HEK293 (cell line): ENCODE data around the gene METTL15.

Source experiments
- CTCF ChIA-PET: fragments of 350-600 bp; formaldehyde crosslinking; extraction: SDS; loops from one replicate; lab custom pipeline; 2021; ENCODE audit warnings: antibody characterized with exemption; lab: Yijun Ruan, JAX
- POLR2A ChIA-PET: fragments of 300-600 bp; formaldehyde crosslinking; extraction: SDS; loops from one replicate; lab custom pipeline; 2020; ENCODE audit warnings: antibody characterized with exemption, inconsistent platforms; lab: Yijun Ruan, JAX
- H3K27ac ChIP-seq: fragments of 200-500 bp; sonication (Bioruptor generic); 2 replicates; pipeline ENCODE4 v1.5.1; 2014; ENCODE audit warnings: low read depth, low read length, control low read depth, inconsistent platforms; ENCODE audit errors: extremely low read depth
- H3K36me3 ChIP-seq, 2 experiments: fragments of 200-500 bp in 1 of 2; sonication (Bioruptor generic) in 1 of 2; 1 replicate in 1 of 2; 2 replicates in 1 of 2; pipeline ENCODE4 v1.5.1; 2014 to 2017; ENCODE audit warnings: inconsistent platforms in 2 of 2, low read length in 2 of 2; ENCODE audit not compliant: control insufficient read depth in 2 of 2, insufficient read depth in 1 of 2
- H3K4me1 ChIP-seq: fragments of 200-500 bp; sonication (Bioruptor generic); 2 replicates; pipeline ENCODE4 v1.5.1; 2014; ENCODE audit warnings: mild to moderate bottlenecking, low read length, inconsistent platforms; ENCODE audit not compliant: control insufficient read depth, insufficient read depth
- H3K4me3 ChIP-seq: 2 replicates; pipeline ENCODE4 v1.5.1; 2011; ENCODE audit warnings: low read depth, mild to moderate bottlenecking, control low read depth, low read length, moderate library complexity
- H3K9me3 ChIP-seq: fragments of 200-500 bp; sonication (Bioruptor generic); 2 replicates; pipeline ENCODE4 v1.5.1; 2014; ENCODE audit warnings: low read depth, low read length, inconsistent platforms; ENCODE audit not compliant: control insufficient read depth, insufficient read depth
- BCL11B ChIP-seq: fragments of 450-650 bp; formaldehyde crosslinking; IDR thresholded peaks from 2 replicates; pipeline ENCODE4 v1.5.1; 2016; ENCODE audit warnings: low read depth, missing biosample characterization, missing genetic modification characterization
- EGR2 ChIP-seq: fragments of 450-650 bp; formaldehyde crosslinking; IDR thresholded peaks from 2 replicates; pipeline ENCODE4 v1.5.1; 2016; ENCODE audit warnings: low read depth, missing biosample characterization, missing genetic modification characterization
- HOXC10 ChIP-seq: sonication (generic); formaldehyde crosslinking; IDR thresholded peaks from 2 replicates; pipeline ENCODE4 v1.8.1; 2023; ENCODE audit warnings: mild to moderate bottlenecking, missing genetic modification reagents
- KLF10 ChIP-seq: fragments of 450-650 bp; IDR thresholded peaks from 2 replicates; pipeline ENCODE4 v1.5.1; 2018; ENCODE audit warnings: missing biosample characterization, mild to moderate bottlenecking, missing genetic modification characterization
- SETDB1 ChIP-seq: IDR thresholded peaks from one replicate; pipeline ENCODE4 v1.6.1; 2017; ENCODE audit warnings: mild to moderate bottlenecking, low read length, moderate library complexity, mixed read lengths; ENCODE audit not compliant: insufficient read length
- ZFHX2 ChIP-seq: fragments of 450-650 bp; formaldehyde crosslinking; conservative IDR thresholded peaks from 2 replicates; pipeline ENCODE4 v1.5.1; 2016; ENCODE audit warnings: missing biosample characterization, missing genetic modification characterization
- ZNF324 ChIP-seq: fragments of 450-650 bp; formaldehyde crosslinking; IDR thresholded peaks from 2 replicates; pipeline ENCODE4 v1.5.1; 2016; ENCODE audit warnings: missing biosample characterization, missing genetic modification characterization
- ZNF654 ChIP-seq: fragments of 450-650 bp; formaldehyde crosslinking; IDR thresholded peaks from 2 replicates; pipeline ENCODE4 v1.5.1; 2016; ENCODE audit warnings: low read depth, missing biosample characterization, missing genetic modification characterization
- ZNF660 ChIP-seq: fragments of 450-650 bp; IDR thresholded peaks from 2 replicates; pipeline ENCODE4 v1.5.1; 2018; ENCODE audit warnings: missing biosample characterization, mild to moderate bottlenecking, missing genetic modification characterization
- ZNF701 ChIP-seq: fragments of 450-650 bp; formaldehyde crosslinking; IDR thresholded peaks from 2 replicates; pipeline ENCODE4 v1.5.1; 2016; ENCODE audit warnings: missing biosample characterization, missing genetic modification characterization
- TF ChIP-seq, protein P1 (sequence below): fragments of 450-650 bp; formaldehyde crosslinking; IDR thresholded peaks from 2 replicates; pipeline ENCODE4 v1.5.1; 2016; ENCODE audit warnings: missing biosample characterization, missing genetic modification characterization
- TF ChIP-seq, protein P2 (sequence below): fragments of 450-650 bp; formaldehyde crosslinking; IDR thresholded peaks from 2 replicates; pipeline ENCODE4 v1.5.1; 2016; ENCODE audit warnings: missing biosample characterization, missing genetic modification characterization
- TF ChIP-seq, protein P3 (sequence below): fragments of 450-650 bp; formaldehyde crosslinking; IDR thresholded peaks from 2 replicates; pipeline ENCODE4 v1.5.1; 2017; ENCODE audit warnings: missing biosample characterization, missing genetic modification characterization

METTL15 gene

DNA sequence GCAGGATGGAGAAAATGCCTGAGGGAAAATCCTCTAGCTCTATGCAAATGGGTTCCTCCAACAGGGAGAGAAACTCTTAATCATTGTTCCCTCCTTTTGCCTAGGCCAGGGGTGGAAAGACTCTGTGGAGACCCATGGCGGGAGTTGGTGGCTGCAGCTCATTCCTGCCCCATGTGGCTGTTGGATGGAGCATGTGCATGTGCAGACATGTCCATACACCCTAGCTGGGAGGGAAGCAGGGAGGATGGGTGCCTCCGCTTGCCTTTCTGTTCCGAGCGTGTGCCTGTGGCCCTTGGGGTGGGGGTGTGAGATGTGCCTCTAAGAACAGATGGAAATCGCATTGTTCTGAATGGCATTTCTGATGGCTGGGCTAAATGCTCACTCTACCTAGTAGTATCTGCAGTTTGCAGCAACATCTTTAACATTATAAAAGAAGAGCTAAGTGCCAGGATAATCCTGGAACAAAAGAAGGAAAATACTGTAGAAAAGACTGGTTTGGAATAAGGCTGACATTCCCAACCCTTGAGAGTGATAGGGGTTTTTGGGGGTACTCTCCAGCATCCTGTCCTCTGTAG is 31.7 kb downstream of the METTL15 start:
- CTCF ChIA-PET, result no interaction called here
- Histone ChIP-seq H3K27ac (no peak overlapping the region), H3K4me3 (no peak overlapping the region), H3K36me3 (peaks cover 0 to 5% of the 10 kb centered on the region in 2 experiments; a peak in 1 of 3 replicates)
- TF ChIP-seq, protein P1, sequence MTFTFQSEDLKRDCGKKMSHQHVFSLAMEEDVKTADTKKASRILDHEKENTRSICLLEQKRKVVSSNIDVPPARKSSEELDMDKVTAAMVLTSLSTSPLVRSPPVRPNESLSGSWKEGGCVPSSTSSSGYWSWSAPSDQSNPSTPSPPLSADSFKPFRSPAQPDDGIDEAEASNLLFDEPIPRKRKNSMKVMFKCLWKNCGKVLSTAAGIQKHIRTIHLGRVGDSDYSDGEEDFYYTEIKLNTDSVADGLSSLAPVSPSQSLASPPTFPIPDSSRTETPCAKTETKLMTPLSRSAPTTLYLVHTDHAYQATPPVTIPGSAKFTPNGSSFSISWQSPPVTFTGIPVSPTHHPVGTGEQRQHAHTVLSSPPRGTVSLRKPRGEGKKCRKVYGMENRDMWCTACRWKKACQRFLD (tag by site-specific recombination), result no peak
- TF ChIP-seq, all 188 proteins: peak for 0
- Histone ChIP-seq H3K9me3 (no peaks in the 10 kb centered on the region), H3K4me1 (no peaks in the 10 kb centered on the region; the same call in 1 of the 2 replicates)
- POLR2A ChIA-PET, result no interaction called here

DNA sequence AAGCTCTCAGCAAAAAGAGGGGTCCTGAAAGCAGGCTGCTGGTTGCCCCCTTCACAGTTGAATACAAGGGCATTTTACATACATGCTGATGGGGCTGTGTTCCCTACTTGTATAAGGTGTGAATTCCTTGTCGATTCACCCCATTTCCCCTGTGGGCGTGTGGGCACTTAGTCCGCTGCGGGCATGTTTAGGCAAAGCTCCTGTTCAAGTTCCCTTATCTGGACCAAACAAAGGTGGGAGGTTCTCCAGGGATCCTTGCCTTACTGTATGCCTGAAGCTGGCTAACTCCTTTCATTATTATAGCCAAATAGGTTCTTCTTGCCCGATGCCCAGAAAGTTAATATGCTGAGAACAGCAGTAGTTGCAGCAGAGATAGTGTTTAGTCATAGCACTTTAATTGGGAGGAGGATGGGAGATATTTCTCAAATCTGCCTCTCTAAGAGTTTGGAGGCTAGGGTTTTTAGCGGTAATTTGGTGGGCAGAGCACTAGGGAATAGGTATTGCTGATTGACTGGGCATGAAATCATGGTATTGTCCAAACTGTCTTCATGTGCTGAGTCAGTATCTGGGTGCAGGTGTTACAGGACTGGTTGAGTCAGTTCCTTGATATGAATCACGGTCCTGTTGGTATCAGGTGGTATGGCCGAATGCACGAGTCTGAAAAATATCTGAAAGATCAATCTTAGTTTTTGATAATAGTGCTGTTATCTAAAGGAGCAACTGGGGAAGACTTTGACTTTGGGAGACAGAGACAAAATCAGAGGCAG is 32.7 kb downstream of the METTL15 start:
- no peak overlapping the region for H3K4me3 ChIP-seq
- no peaks in the 10 kb centered on the region for H3K9me3 ChIP-seq
- TF ChIP-seq BCL11B (tag by site-specific recombination) (no peak), SETDB1 (peak; percentile 5)
- TF ChIP-seq, all 188 proteins: peak for 1
- CTCF ChIA-PET, result interaction anchor here (0.6 kb wide), 1 partner anchor 628 kb away, joined by 3 read pairs; no protein-coding TSS in a partner anchor
- POLR2A ChIA-PET, result no interaction called here
- Histone ChIP-seq H3K27ac (no peak overlapping the region), H3K36me3 (peaks cover 0 to 5% of the 10 kb centered on the region in 2 experiments; a peak in 1 of 3 replicates), H3K4me1 (no peaks in the 10 kb centered on the region; the same call in 1 of the 2 replicates)

DNA sequence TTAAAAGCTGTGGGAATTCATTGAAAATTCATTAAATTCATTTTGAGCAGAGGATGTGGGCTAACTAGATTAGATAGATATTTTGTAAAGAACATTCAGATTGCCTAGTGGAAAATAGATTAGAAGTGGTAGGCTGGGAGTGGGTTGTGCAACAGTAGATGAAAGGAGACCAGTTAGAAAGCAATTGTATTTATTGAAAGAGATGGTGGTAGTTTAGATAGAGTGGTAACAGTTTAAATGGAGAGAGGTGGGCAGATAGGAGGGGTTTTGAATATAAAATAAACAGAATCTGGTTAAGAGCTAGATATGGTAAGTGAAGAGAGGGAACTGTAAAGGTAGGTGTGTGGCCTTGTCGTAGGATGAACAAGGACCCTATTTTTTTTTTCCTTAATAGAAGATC is 34.5 kb downstream of the METTL15 start:
- no peaks in the 10 kb centered on the region; the same call in 1 of the 2 replicates for H3K4me1 ChIP-seq
- H3K27ac ChIP-seq, result no peak overlapping the region
- TF ChIP-seq, protein P2, sequence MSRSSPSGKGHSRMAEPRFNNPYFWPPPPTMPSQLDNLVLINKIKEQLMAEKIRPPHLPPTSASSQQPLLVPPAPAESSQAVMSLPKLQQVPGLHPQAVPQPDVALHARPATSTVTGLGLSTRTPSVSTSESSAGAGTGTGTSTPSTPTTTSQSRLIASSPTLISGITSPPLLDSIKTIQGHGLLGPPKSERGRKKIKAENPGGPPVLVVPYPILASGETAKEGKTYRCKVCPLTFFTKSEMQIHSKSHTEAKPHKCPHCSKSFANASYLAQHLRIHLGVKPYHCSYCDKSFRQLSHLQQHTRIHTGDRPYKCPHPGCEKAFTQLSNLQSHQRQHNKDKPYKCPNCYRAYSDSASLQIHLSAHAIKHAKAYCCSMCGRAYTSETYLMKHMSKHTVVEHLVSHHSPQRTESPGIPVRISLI (tag by site-specific recombination), result no peak
- no peak for TF ChIP-seq HOXC10
- TF ChIP-seq EGR2 (tag by site-specific recombination), result peak; percentile 86
- TF ChIP-seq ZFHX2, result peak; percentile 64
- no peak overlapping the region for H3K4me3 ChIP-seq
- peaks cover 0 to 5% of the 10 kb centered on the region in 2 experiments; a peak in 1 of 3 replicates for H3K36me3 ChIP-seq
- ChIA-PET CTCF (interaction anchor here (0.8 kb wide), 1 partner anchor 9 kb away, joined by 3 read pairs; no protein-coding TSS in a partner anchor), POLR2A (no interaction called here)
- no peaks in the 10 kb centered on the region for H3K9me3 ChIP-seq

DNA sequence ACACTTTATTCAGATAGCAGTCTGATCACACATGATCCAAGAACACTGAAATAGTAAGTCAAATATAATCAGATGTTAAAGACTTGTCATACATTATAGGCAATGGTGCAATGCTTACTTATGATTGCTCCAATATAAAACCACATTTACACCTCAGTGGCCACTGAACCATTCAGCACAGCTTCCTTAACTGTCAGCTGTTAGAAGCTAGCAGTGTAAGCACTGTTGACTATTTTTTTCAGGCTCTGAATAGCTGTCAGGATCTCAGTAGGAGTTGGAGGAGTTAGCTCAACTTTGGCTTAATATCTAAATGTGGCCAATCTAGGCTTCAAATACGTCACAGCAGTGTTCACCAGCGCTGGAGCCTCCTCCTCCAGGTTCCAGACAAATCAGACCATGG is 36.6 kb downstream of the METTL15 start:
- POLR2A ChIA-PET, result no interaction called here
- Histone ChIP-seq H3K27ac (no peak overlapping the region), H3K4me1 (no peaks in the 10 kb centered on the region; the same call in 1 of the 2 replicates), H3K9me3 (no peaks in the 10 kb centered on the region), H3K36me3 (no peaks in the 10 kb centered on the region), H3K4me3 (no peak overlapping the region)
- CTCF ChIA-PET, result interaction anchor here (0.7 kb wide), 1 partner anchor 312 kb away, joined by 3 read pairs; no protein-coding TSS in a partner anchor
- no peak for TF ChIP-seq ZNF324
- no peak for TF ChIP-seq ZNF701
- TF ChIP-seq ZNF660 (tag by site-specific recombination), result no peak
- TF ChIP-seq, protein P3, sequence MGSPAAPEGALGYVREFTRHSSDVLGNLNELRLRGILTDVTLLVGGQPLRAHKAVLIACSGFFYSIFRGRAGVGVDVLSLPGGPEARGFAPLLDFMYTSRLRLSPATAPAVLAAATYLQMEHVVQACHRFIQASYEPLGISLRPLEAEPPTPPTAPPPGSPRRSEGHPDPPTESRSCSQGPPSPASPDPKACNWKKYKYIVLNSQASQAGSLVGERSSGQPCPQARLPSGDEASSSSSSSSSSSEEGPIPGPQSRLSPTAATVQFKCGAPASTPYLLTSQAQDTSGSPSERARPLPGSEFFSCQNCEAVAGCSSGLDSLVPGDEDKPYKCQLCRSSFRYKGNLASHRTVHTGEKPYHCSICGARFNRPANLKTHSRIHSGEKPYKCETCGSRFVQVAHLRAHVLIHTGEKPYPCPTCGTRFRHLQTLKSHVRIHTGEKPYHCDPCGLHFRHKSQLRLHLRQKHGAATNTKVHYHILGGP (tag by site-specific recombination), result no peak
- no peak for TF ChIP-seq ZNF654 (tag by site-specific recombination)
- TF ChIP-seq KLF10 (tag by site-specific recombination), result no peak
